CD14-positive monocyte (primary cell): Measurements from ENCODE around the gene OLFM1. TPM values are rescaled to one million over a fixed set of nuclear protein-coding genes. Genes with fewer than 3 reads are reported as not detected.

ENCODE experiments used
- DNase-seq, 3 donors: peaks; one replicate each; pipeline ENCODE4 v3.0.0-alpha.2; 2011 to 2022
- H2AFZ ChIP-seq: 2 replicates; pipeline ENCODE4 v1.6.0; 2012; ENCODE audit warnings: mild to moderate bottlenecking, low read depth, low read length, inconsistent platforms; ENCODE audit not compliant: insufficient read depth, poor library complexity, severe bottlenecking
- H3K27ac ChIP-seq, 2 donors: 1 replicate in 1 of 2; 2 replicates in 1 of 2; pipeline ENCODE4 v1.5.1; 2012 to 2013; ENCODE audit warnings: low read length in 2 of 2, control low read depth in 1 of 2, inconsistent platforms in 1 of 2, low read depth in 1 of 2, mild to moderate bottlenecking in 1 of 2
- H3K27me3 ChIP-seq, 2 donors: one replicate each; pipeline versions ENCODE4 v1.6.0 to v1.6.1; 2011 to 2013; ENCODE audit warnings: low read length in 2 of 2; ENCODE audit not compliant: control insufficient read depth in 2 of 2, insufficient read depth in 2 of 2
- H3K36me3 ChIP-seq, 2 donors: replicated peaks in 1 of 2; 1 replicate in 1 of 2; 2 replicates in 1 of 2; pipeline versions ENCODE4 v1.5.1 to v1.6.1; 2012 to 2013; ENCODE audit warnings: low read length in 2 of 2, control low read depth in 1 of 2, inconsistent platforms in 1 of 2, mild to moderate bottlenecking in 1 of 2; ENCODE audit not compliant: insufficient read depth in 2 of 2, control insufficient read depth in 1 of 2
- H3K4me1 ChIP-seq, 2 donors: 1 replicate in 1 of 2; 2 replicates in 1 of 2; pipeline versions ENCODE4 v1.5.1 to v1.6.1; 2012 to 2013; ENCODE audit warnings: low read length in 2 of 2, control low read depth in 1 of 2, inconsistent platforms in 1 of 2, mild to moderate bottlenecking in 1 of 2, moderate library complexity in 1 of 2; ENCODE audit not compliant: insufficient read depth in 2 of 2, control insufficient read depth in 1 of 2
- H3K4me2 ChIP-seq: replicated peaks from 2 replicates; pipeline ENCODE3; 2012; ENCODE audit warnings: low read length, moderate library complexity, mild to moderate bottlenecking; ENCODE audit not compliant: poor library complexity, severe bottlenecking; ENCODE audit errors: extremely low read depth
- H3K4me3 ChIP-seq, 3 experiments: fragments of 200-600 bp in 1 of 3; sonication (generic) in 1 of 3; replicated peaks in 1 of 3; 1 replicate in 2 of 3; 2 replicates in 1 of 3; pipeline ENCODE4 v1.5.1; 2011 to 2013; ENCODE audit warnings: low read length in 3 of 3, mild to moderate bottlenecking in 3 of 3, control low read depth in 2 of 3, low read depth in 2 of 3, inconsistent platforms in 1 of 3, moderate library complexity in 1 of 3
- H3K79me2 ChIP-seq: 2 replicates; pipeline ENCODE4 v1.6.0; 2012; ENCODE audit warnings: mild to moderate bottlenecking, control low read depth, inconsistent platforms, low read length, moderate library complexity; ENCODE audit not compliant: insufficient read depth
- H3K9ac ChIP-seq: 2 replicates; pipeline ENCODE4 v1.6.0; 2017; ENCODE audit warnings: low read length, mild to moderate bottlenecking; ENCODE audit not compliant: insufficient read depth, poor library complexity, severe bottlenecking
- H3K9me3 ChIP-seq, 2 donors: replicated peaks in 1 of 2; 1 replicate in 1 of 2; 2 replicates in 1 of 2; pipeline versions ENCODE4 v1.5.1 to v1.6.1; 2012 to 2013; ENCODE audit warnings: low read length in 2 of 2, control low read depth in 1 of 2; ENCODE audit not compliant: control insufficient read depth in 1 of 2, insufficient read depth in 1 of 2
- H4K20me1 ChIP-seq: 2 replicates; pipeline ENCODE4 v1.6.0; 2012; ENCODE audit warnings: mild to moderate bottlenecking, low read length, control low read depth, moderate library complexity; ENCODE audit not compliant: insufficient read depth
- H3K27ac Mint-ChIP-seq, 7 donors: one replicate each; pipeline ENCODE4 v1.8.0; 2020; ENCODE audit warnings: mild to moderate bottlenecking in 7 of 7, mixed read lengths in 7 of 7, moderate library complexity in 6 of 7, inconsistent platforms in 2 of 7
- H3K27me3 Mint-ChIP-seq, 3 donors: one replicate each; pipeline ENCODE4 v1.8.0; 2021 to 2022; ENCODE audit warnings: low read depth in 3 of 3, mild to moderate bottlenecking in 3 of 3, mixed read lengths in 3 of 3, moderate library complexity in 3 of 3, inconsistent platforms in 1 of 3
- H3K36me3 Mint-ChIP-seq, 2 donors: one replicate each; pipeline ENCODE4 v1.8.0; 2020; ENCODE audit warnings: mixed read lengths in 2 of 2, inconsistent platforms in 1 of 2, mild to moderate bottlenecking in 1 of 2
- H3K4me1 Mint-ChIP-seq: one replicate; pipeline ENCODE4 v1.8.0; 2020; ENCODE audit warnings: mild to moderate bottlenecking, mixed read lengths
- H3K4me3 Mint-ChIP-seq, 2 donors: one replicate each; pipeline ENCODE4 v1.8.0; 2020; ENCODE audit warnings: mild to moderate bottlenecking in 2 of 2, mixed read lengths in 2 of 2, moderate library complexity in 1 of 2
- H3K9me3 Mint-ChIP-seq, 7 donors: one replicate each; pipeline ENCODE4 v1.8.0; 2020 to 2022; ENCODE audit warnings: mixed read lengths in 7 of 7, mild to moderate bottlenecking in 6 of 7, moderate library complexity in 6 of 7, inconsistent platforms in 2 of 7
- whole genome bisulfite sequencing: methylation state at CpG from one replicate; pipeline ENCODE4 v1.1.5; 2013; ENCODE audit warnings: missing lambda C conversion rate; ENCODE audit not compliant: insufficient coverage; 5-methylcytosine and 5-hydroxymethylcytosine counted together
- intact Hi-C, 2 donors: fragments of 100-400 bp; cut with micrococcal nuclease; formaldehyde crosslinking; loops; one replicate each; pipeline versions ENCODE4 v1.15.0 to v1.15.1; 2023
- polyA plus RNA-seq, 3 donors: library from polyadenylated mRNA; depleted of rRNA in 1 of 3; unstranded in 2 of 3; stranded (reverse) in 1 of 3; fragments of 300-500 nt in 2 of 3; fragments of >200 nt in 1 of 3; fragmentation: Illumina TruSeq in 2 of 3; gene quantifications; 1 replicate in 2 of 3; 2 replicates in 1 of 3; pipeline ENCODE4 v1.2.3, GENCODE V29; 2012 to 2021
- TF ChIP-seq, protein P1 (sequence below): fragments of 200-600 bp; IDR thresholded peaks from one replicate; pipeline ENCODE4 v1.8.0; 2022; ENCODE audit warnings: antibody characterized with exemption, mild to moderate bottlenecking

Gene OLFM1
- polyA plus RNA-seq, 3 donors: 7.6 to 10.9 (median 9.4) TPM

DNA sequence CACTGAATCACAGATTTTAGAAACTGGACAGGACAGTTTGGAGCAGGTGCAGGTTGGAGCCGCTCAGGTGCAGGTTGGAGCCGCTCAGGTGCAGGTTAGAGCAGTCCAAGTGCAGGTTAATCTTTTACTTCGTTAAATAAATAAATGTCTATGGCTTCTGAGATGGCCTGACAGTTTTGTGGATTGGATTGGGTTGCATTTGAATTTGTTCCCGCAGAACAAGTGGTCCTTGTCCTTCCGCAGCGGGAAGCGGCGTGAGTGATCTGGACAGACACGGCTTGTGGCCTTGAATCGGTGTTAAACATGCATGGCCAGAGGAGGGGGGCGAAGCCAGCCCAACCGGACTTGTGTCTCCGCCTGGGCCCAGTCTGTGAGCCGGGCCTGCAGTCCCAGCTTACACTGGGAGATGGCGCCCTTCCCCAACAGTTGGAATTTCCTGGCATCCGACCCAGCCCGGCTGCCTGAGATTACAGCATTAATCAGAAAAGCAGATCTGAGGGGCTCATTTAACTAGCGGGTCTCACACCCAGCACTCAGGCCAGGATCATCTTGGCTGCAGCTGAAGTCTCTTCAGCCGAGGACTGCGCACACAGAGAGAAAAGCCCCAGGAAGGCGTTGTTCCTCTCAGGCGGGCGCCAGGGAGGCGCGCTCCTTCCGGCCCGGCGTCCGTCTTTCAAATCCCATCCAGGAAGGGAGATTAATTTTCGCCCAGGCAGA is 1.5 kb upstream of the OLFM1 start:
- H3K27me3 ChIP-seq: peaks cover 25 to 67% of the 10 kb centered on the region in 2 donors
- intact Hi-C loops: loop anchor here in 1 of 2 donors (2.0 kb wide), 1 partner anchor 257 kb away; no protein-coding TSS in a partner anchor
- Mint-ChIP-seq H3K9me3 (peaks cover 0 to 20% (median 9%) of the 10 kb centered on the region in 7 donors), H3K4me3 (peak overlapping the region; percentile 65 to 88), H3K36me3 (peaks cover 5 to 6% of the 10 kb centered on the region in 2 donors), H3K27ac (peak overlapping the region in 2 of 7 donors; percentile 20 to 53), H3K27me3 (peaks cover 41 to 71% (median 60%) of the 10 kb centered on the region in 3 donors), H3K4me1 (peaks cover 8% of the 10 kb centered on the region)
- peaks cover 10 to 13% of the 10 kb centered on the region in 2 donors for H3K4me1 ChIP-seq
- no peak overlapping the region for H3K9ac ChIP-seq
- H3K9me3 ChIP-seq: peaks cover 3 to 21% of the 10 kb centered on the region in 2 donors
- DNase-seq: peak; percentile 8 to 36 (median 23)
- peak overlapping the region in 1 of 3 experiments; percentile 53 for H3K4me3 ChIP-seq
- WGBS: 14% methylated on average over 19 of the region's 30 CpGs
- H3K36me3 ChIP-seq: peaks cover 0 to under 1% of the 10 kb centered on the region in 2 donors
- TF ChIP-seq, protein P1, sequence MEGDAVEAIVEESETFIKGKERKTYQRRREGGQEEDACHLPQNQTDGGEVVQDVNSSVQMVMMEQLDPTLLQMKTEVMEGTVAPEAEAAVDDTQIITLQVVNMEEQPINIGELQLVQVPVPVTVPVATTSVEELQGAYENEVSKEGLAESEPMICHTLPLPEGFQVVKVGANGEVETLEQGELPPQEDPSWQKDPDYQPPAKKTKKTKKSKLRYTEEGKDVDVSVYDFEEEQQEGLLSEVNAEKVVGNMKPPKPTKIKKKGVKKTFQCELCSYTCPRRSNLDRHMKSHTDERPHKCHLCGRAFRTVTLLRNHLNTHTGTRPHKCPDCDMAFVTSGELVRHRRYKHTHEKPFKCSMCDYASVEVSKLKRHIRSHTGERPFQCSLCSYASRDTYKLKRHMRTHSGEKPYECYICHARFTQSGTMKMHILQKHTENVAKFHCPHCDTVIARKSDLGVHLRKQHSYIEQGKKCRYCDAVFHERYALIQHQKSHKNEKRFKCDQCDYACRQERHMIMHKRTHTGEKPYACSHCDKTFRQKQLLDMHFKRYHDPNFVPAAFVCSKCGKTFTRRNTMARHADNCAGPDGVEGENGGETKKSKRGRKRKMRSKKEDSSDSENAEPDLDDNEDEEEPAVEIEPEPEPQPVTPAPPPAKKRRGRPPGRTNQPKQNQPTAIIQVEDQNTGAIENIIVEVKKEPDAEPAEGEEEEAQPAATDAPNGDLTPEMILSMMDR: peak; percentile 55
- H3K27ac ChIP-seq: no peak overlapping the region
- no peak overlapping the region for H2AFZ ChIP-seq
- no peaks in the 10 kb centered on the region for H3K79me2 ChIP-seq
- H4K20me1 ChIP-seq: peaks cover 6% of the 10 kb centered on the region
- H3K4me2 ChIP-seq: peak overlapping the region; percentile 60

DNA sequence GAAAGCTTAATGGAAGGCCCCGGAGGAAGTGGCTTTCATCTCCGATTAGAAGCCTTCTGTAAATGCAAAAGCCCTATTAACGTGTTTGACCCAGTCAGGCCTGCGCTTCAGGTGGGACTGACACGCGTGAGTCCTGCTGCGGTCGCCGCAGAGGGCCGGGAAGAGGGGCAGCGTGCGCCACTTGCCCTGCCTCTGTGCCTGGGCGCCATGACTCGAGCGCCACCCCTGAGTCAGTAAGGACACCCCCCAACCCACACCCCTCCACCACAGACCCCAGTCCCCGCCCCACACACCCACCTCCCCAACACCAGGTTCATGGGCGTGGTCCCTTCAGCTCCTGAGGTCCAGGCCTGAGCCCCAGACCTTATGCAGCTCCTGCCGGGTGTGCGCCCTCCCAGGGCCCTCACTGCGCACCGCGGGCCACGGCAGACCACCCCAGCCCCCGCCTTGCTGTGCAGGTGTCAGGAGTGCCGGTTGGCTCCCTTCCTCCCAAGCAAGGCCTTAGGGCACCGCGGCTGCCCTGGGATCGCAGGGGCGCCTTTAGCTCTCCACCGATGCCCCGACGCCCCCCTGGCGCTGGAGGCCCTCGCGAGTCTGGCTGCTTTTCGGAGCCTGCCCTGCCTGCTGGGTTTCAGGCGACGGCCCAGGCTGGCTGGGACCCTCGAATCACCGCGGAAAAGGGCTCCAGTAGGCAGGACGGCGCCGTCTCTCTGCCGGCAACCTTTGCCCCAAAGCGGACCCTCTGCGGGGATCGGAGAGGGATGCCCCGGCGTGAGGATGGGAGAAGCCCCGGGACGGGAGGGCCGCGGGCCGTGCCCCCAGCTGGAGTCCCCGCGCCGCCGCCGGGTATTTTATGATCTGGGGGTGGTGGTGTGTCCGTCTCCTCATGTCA is 625 bp upstream of the OLFM1 start:
- peaks cover 0 to 2% of the 10 kb centered on the region in 2 donors for H3K36me3 ChIP-seq
- H3K9ac ChIP-seq: no peak overlapping the region
- H3K4me1 ChIP-seq: peaks cover 10 to 13% of the 10 kb centered on the region in 2 donors
- H3K27ac ChIP-seq: no peak overlapping the region
- H3K27ac Mint-ChIP-seq: no peak overlapping the region
- peak overlapping the region in 1 of 3 experiments; percentile 53 for H3K4me3 ChIP-seq
- H3K27me3 ChIP-seq: peaks cover 25 to 69% of the 10 kb centered on the region in 2 donors
- peak overlapping the region; percentile 65 to 88 for H3K4me3 Mint-ChIP-seq
- H3K4me1 Mint-ChIP-seq: peaks cover 8% of the 10 kb centered on the region
- peaks cover 46 to 72% (median 60%) of the 10 kb centered on the region in 3 donors for H3K27me3 Mint-ChIP-seq
- no peak for DNase-seq
- H2AFZ ChIP-seq: no peak overlapping the region
- WGBS: 26% methylated on average over 53 of the region's 61 CpGs
- peaks cover 6 to 8% of the 10 kb centered on the region in 2 donors for H3K36me3 Mint-ChIP-seq
- TF ChIP-seq, protein P1: no peak
- no peaks in the 10 kb centered on the region for H3K79me2 ChIP-seq
- H3K4me2 ChIP-seq: peak overlapping the region; percentile 60
- peaks cover 4 to 20% (median 10%) of the 10 kb centered on the region in 7 donors for H3K9me3 Mint-ChIP-seq
- peaks cover 7% of the 10 kb centered on the region for H4K20me1 ChIP-seq
- peaks cover 0 to 21% of the 10 kb centered on the region in 2 donors for H3K9me3 ChIP-seq
- intact Hi-C loops: loop anchor here in 1 of 2 donors (2.0 kb wide), 1 partner anchor 256 kb away; no protein-coding TSS in a partner anchor
